ENCODE measurements around the gene GSTM2. TPM values are rescaled to one million over a fixed set of nuclear protein-coding genes. Genes with fewer than 3 reads are reported as not detected.
"Not testable (repeated sequence)": the region's sequence is repeated elsewhere in the genome, so short reads cannot be mapped to it uniquely, and the experiment has no call there.

Gene GSTM2
- total RNA-seq, 2 donors from 2014 or later, result 18.4 to 30.3 TPM

DNA sequence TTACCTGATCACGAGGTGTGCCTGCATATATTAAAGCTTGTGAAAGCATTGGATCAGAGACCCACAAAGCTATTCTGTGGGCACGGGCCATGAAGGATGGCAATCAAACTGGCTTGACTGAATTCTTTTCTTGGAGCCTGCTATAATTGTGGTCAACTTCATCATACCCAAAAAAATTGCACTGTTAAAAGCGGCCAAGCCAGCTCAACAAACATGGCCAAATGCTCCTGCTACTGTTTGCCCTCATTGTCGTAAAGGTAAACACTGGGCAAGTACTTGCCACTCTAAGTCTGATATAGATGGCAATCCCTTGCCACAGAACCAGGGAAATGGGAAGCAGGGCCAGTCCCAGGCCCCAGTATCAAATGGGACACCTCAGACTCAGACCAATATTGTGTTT is 37.6 kb downstream of the GSTM2 start:
- WGBS, 2 experiments (ENCODE audit: insufficient coverage in 1 of 2, insufficient read length in 1 of 2), result 89% methylated on average over 4 of the region's 4 CpGs
- H3K4me1 Mint-ChIP-seq, result no peaks in the 10 kb centered on the region
- Histone ChIP-seq H3K4me1 (ENCODE audit: control insufficient read depth, insufficient read depth, low read length) (no peaks in the 10 kb centered on the region), H3K36me3 (ENCODE audit: control insufficient read depth, insufficient read depth, low read length) (no peaks in the 10 kb centered on the region), H3K9ac (ENCODE audit: extremely low read depth, low read length, poor library complexity, severe bottlenecking) (no peak overlapping the region), H3K9me3 (ENCODE audit: control insufficient read depth, low read length) (peaks cover 28% of the 10 kb centered on the region), H3K27ac (ENCODE audit: low read depth, low read length) (no peak overlapping the region), H3K4me3 (ENCODE audit: low read length) (no peak overlapping the region), H3K27me3 (ENCODE audit: control insufficient read depth, insufficient read depth, low read length, poor library complexity, severe bottlenecking) (no peaks in the 10 kb centered on the region)
- DNase-seq, result no peak
- H3K36me3 Mint-ChIP-seq (ENCODE audit: low read depth), result peaks cover 5% of the 10 kb centered on the region
- peaks cover 57% of the 10 kb centered on the region for H3K9me3 Mint-ChIP-seq
- no peak overlapping the region for H3K27ac Mint-ChIP-seq
- H3K27me3 Mint-ChIP-seq (ENCODE audit: insufficient read depth), result peaks cover 2% of the 10 kb centered on the region
- TF ChIP-seq, protein P1, sequence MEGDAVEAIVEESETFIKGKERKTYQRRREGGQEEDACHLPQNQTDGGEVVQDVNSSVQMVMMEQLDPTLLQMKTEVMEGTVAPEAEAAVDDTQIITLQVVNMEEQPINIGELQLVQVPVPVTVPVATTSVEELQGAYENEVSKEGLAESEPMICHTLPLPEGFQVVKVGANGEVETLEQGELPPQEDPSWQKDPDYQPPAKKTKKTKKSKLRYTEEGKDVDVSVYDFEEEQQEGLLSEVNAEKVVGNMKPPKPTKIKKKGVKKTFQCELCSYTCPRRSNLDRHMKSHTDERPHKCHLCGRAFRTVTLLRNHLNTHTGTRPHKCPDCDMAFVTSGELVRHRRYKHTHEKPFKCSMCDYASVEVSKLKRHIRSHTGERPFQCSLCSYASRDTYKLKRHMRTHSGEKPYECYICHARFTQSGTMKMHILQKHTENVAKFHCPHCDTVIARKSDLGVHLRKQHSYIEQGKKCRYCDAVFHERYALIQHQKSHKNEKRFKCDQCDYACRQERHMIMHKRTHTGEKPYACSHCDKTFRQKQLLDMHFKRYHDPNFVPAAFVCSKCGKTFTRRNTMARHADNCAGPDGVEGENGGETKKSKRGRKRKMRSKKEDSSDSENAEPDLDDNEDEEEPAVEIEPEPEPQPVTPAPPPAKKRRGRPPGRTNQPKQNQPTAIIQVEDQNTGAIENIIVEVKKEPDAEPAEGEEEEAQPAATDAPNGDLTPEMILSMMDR (conservative IDR thresholded peaks at IDR 0.05), result no peak
- H3K4me3 Mint-ChIP-seq, result no peak overlapping the region

DNA sequence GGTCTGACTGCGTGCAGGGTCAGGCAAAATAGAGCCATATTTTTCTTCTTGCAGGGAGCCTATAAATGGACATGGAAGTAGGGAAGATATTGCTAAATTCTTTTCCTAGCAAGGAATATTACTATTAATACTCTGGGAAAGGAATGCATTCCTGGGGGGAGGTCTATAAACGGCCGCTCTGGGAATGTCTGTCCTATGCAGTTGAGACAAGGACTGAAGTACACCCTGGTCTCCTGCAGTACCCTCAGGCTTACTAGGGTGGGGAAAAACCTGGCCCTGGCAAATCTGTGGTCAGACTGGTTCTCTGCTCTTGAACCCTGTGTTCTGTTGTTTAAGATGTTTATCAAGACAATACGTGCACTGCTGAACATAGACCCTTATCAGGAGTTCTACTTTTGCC is 41.1 kb downstream of the GSTM2 start:
- peaks cover 46% of the 10 kb centered on the region for H3K9me3 Mint-ChIP-seq
- not testable (repeated sequence) for H3K27me3 ChIP-seq (ENCODE audit: control insufficient read depth, insufficient read depth, low read length, poor library complexity, severe bottlenecking); H3K27ac Mint-ChIP-seq; H3K36me3 Mint-ChIP-seq (ENCODE audit: low read depth); H3K9ac ChIP-seq (ENCODE audit: extremely low read depth, low read length, poor library complexity, severe bottlenecking); H3K4me1 ChIP-seq (ENCODE audit: control insufficient read depth, insufficient read depth, low read length); H3K36me3 ChIP-seq (ENCODE audit: control insufficient read depth, insufficient read depth, low read length); H3K27me3 Mint-ChIP-seq (ENCODE audit: insufficient read depth); H3K27ac ChIP-seq (ENCODE audit: low read depth, low read length); H3K4me3 ChIP-seq (ENCODE audit: low read length); H3K4me3 Mint-ChIP-seq; H3K4me1 Mint-ChIP-seq; DNase-seq
- H3K9me3 ChIP-seq (ENCODE audit: control insufficient read depth, low read length), result peaks cover 18% of the 10 kb centered on the region
- 93 to 97% methylated on average over 4 of the region's 4 CpGs for WGBS, 2 experiments (ENCODE audit: insufficient coverage in 1 of 2, insufficient read length in 1 of 2)

DNA sequence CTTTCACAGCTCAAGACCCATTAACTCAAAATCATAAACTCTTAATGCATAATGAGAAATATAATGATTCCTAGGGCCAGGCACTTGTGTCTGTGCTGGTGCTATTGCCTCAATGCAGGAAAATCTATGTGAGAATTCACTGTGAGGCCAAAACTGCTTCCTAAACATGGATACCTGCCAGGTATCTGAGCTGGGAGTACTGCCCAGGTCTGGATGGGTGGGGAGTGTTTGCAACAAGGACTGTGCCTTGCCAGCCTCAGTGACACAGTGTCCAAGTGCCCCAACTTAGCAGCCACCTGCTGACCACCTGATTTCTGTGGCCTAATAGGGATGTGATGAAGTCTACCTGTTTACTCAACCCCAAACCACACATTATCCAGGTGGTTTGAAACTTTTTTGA is 42.0 kb downstream of the GSTM2 start:
- H3K27me3 Mint-ChIP-seq (ENCODE audit: insufficient read depth); H3K4me1 Mint-ChIP-seq; H3K4me3 ChIP-seq (ENCODE audit: low read length); H3K4me3 Mint-ChIP-seq; H3K4me1 ChIP-seq (ENCODE audit: control insufficient read depth, insufficient read depth, low read length); H3K27ac Mint-ChIP-seq; DNase-seq; H3K36me3 ChIP-seq (ENCODE audit: control insufficient read depth, insufficient read depth, low read length); H3K36me3 Mint-ChIP-seq (ENCODE audit: low read depth); H3K27me3 ChIP-seq (ENCODE audit: control insufficient read depth, insufficient read depth, low read length, poor library complexity, severe bottlenecking); H3K9ac ChIP-seq (ENCODE audit: extremely low read depth, low read length, poor library complexity, severe bottlenecking); H3K27ac ChIP-seq (ENCODE audit: low read depth, low read length): not testable (repeated sequence)
- peaks cover 17% of the 10 kb centered on the region for H3K9me3 ChIP-seq (ENCODE audit: control insufficient read depth, low read length)
- H3K9me3 Mint-ChIP-seq, result peaks cover 38% of the 10 kb centered on the region

DNA sequence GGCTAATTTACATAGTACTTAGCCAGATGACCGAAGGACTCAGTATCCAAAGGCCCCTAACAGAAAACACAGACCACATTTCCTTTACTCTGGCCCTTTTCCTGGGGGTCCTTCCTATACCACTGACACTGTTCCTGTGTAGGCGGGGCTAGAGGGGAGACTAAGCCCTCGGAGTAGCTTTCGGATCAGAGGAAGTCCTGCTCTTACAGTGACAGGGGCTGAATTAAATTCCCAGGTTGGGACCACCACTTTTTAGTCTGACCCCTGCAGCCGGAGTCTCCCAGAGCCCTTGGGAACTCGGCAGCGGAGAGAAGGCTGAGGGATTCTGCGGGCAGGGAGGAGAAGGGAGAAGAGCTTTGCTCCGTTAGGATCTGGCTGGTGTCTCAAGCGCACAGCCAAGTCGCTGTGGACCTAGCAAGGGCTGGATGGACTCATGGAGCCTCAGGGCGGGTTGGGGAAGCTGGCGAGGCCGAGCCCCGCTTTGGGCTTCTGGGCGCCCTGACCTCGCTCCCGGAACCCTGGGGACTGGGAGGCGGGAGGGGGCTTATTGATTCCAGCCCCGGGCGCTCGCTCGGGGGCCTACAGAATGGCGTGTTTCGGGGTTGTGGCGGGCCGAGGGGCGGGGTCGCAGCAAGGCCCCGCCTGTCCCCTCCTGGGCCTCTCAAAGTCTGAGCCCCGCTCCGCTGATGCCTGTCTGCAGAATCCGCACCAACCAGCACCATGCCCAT is 43.9 kb downstream of the GSTM2 start, which contains the start of gene GSTM5:
GSTM5 (plus strand) TSS at position 659 of the 728 bp plus-strand sequence; CDS start at position 721, 62 bp downstream.
- peaks cover 17% of the 10 kb centered on the region for H3K9me3 ChIP-seq (ENCODE audit: control insufficient read depth, low read length)
- not testable (repeated sequence) for H3K27me3 Mint-ChIP-seq (ENCODE audit: insufficient read depth); H3K4me1 ChIP-seq (ENCODE audit: control insufficient read depth, insufficient read depth, low read length); H3K4me3 ChIP-seq (ENCODE audit: low read length); H3K4me3 Mint-ChIP-seq; H3K9ac ChIP-seq (ENCODE audit: extremely low read depth, low read length, poor library complexity, severe bottlenecking); H3K4me1 Mint-ChIP-seq; H3K27ac ChIP-seq (ENCODE audit: low read depth, low read length); DNase-seq; H3K36me3 Mint-ChIP-seq (ENCODE audit: low read depth); H3K27ac Mint-ChIP-seq; H3K27me3 ChIP-seq (ENCODE audit: control insufficient read depth, insufficient read depth, low read length, poor library complexity, severe bottlenecking); H3K36me3 ChIP-seq (ENCODE audit: control insufficient read depth, insufficient read depth, low read length)
- peaks cover 35% of the 10 kb centered on the region for H3K9me3 Mint-ChIP-seq
- 90 to 93% methylated on average over 19 to 32 of the region's 33 CpGs for WGBS, 2 experiments (ENCODE audit: insufficient coverage in 1 of 2, insufficient read length in 1 of 2)

Data from endodermal cell (in vitro differentiated cells).